OCI-LY1 (cell line): ENCODE measurements around the gene PDGFRA.

Source experiments
- EZH2 ChIP-seq: fragments of 200-600 bp; sonication (generic), shearing (Covaris generic); IDR thresholded peaks from 2 replicates; pipeline ENCODE4 v1.8.0; 2017; ENCODE audit warnings: borderline replicate concordance, mixed run types, mild to moderate bottlenecking, antibody characterized with exemption, low read length, moderate library complexity, mixed read lengths
- TF ChIP-seq, protein P1 (sequence below): fragments of 200-600 bp; sonication (generic), shearing (Covaris generic); IDR thresholded peaks from 2 replicates; pipeline ENCODE4 v1.5.1; 2017; ENCODE audit warnings: mild to moderate bottlenecking, antibody characterized with exemption, low read length, moderate library complexity, mixed read lengths

GRCh38 chr4:54256491-54257486 is 27.7 kb downstream of the PDGFRA start:
- TF ChIP-seq, protein P1, sequence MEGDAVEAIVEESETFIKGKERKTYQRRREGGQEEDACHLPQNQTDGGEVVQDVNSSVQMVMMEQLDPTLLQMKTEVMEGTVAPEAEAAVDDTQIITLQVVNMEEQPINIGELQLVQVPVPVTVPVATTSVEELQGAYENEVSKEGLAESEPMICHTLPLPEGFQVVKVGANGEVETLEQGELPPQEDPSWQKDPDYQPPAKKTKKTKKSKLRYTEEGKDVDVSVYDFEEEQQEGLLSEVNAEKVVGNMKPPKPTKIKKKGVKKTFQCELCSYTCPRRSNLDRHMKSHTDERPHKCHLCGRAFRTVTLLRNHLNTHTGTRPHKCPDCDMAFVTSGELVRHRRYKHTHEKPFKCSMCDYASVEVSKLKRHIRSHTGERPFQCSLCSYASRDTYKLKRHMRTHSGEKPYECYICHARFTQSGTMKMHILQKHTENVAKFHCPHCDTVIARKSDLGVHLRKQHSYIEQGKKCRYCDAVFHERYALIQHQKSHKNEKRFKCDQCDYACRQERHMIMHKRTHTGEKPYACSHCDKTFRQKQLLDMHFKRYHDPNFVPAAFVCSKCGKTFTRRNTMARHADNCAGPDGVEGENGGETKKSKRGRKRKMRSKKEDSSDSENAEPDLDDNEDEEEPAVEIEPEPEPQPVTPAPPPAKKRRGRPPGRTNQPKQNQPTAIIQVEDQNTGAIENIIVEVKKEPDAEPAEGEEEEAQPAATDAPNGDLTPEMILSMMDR, result no peak
- no peak for TF ChIP-seq EZH2
